Ovary (tissue), 10 donors: ENCODE results near the gene MS4A7. TPM values are rescaled to one million over a fixed set of nuclear protein-coding genes. Genes with fewer than 3 reads are reported as not detected.

Source experiments
- DNase-seq, 5 donors: peaks; one replicate each; pipeline ENCODE4 v3.0.0-alpha.2; 2019 to 2020
- H3K27ac ChIP-seq, 2 donors: fragments of 200-600 bp; one replicate each; pipeline versions ENCODE4 v1.5.1 to v1.8.0; 2019 to 2022
- H3K27me3 ChIP-seq: fragments of 200-600 bp; one replicate; pipeline ENCODE4 v1.8.0; 2022
- H3K36me3 ChIP-seq: fragments of 200-600 bp; sonication (generic); one replicate; pipeline ENCODE4 v1.5.1; 2019
- H3K4me1 ChIP-seq: one replicate; pipeline ENCODE4 v1.8.1; 2013; ENCODE audit warnings: mild to moderate bottlenecking, moderate library complexity; ENCODE audit not compliant: insufficient read depth
- H3K4me3 ChIP-seq: fragments of 200-600 bp; sonication (generic); one replicate; pipeline ENCODE4 v1.5.1; 2017
- H3K9me3 ChIP-seq, 2 donors: fragments of 200-600 bp in 1 of 2; sonication (generic) in 1 of 2; one replicate each; pipeline versions ENCODE4 v1.5.1 to v1.8.1; 2013 to 2019; ENCODE audit warnings: mild to moderate bottlenecking in 1 of 2, moderate library complexity in 1 of 2
- EP300 ChIP-seq: sonication (generic); formaldehyde crosslinking; IDR thresholded peaks from one replicate; pipeline ENCODE4 v1.6.1; 2017; ENCODE audit warnings: antibody characterized with exemption
- POLR2A ChIP-seq: fragments of 450-650 bp; IDR thresholded peaks from one replicate; pipeline ENCODE4 v1.6.1; 2017; ENCODE audit warnings: antibody characterized with exemption, mild to moderate bottlenecking, moderate library complexity
- WGBS, 3 donors: extraction: QIAGEN DNeasy Blood & Tissue Kit in 1 of 3; methylation state at CpG; one replicate each; pipeline versions ENCODE4 v1.1.5 to v1.1.7; 2013 to 2017; 5-methylcytosine and 5-hydroxymethylcytosine counted together
- intact Hi-C, 4 donors: fragments of 100-400 bp; cut with DNase I; formaldehyde crosslinking; loops; one replicate each; pipeline versions ENCODE4 v1.11.0 to v1.15.1; 2022 to 2023
- long read RNA-seq, 3 donors: library from polyadenylated mRNA in 2 of 3; unstranded in 2 of 3; transcript quantifications; one replicate each; pipeline ENCODE4 v2.0.0 and lab custom pipeline, GENCODE V29; 2021 to 2026
- polyA plus RNA-seq, 2 donors: library from polyadenylated mRNA; stranded (reverse); fragments of 200-250 nt in 1 of 2; fragments of 350-450 nt in 1 of 2; fragmentation: Illumina TruSeq in 1 of 2; extraction: RNeasy Lipid Tissue Mini Kit (QIAGEN cat#74804) in 1 of 2; gene quantifications; one replicate each; pipeline ENCODE4 v1.2.3, GENCODE V29; 2013 to 2014
- total RNA-seq, 7 donors: library from RNA; depleted of rRNA in 2 of 7; stranded (reverse); fragments of >200 nt in 2 of 7; fragmentation: NEBNext Ultra II Directional in 3 of 7; extraction: Animal tissue kit (Norgen Biotek cat#: 25700) in 3 of 7; gene quantifications; one replicate each; pipeline versions ENCODE4 v1.1.0 to v1.2.4, GENCODE V29; 2016 to 2023
- TF ChIP-seq, protein P1 (sequence below), 3 donors: fragments of 450-650 bp in 2 of 3; fragments of 200-600 bp in 1 of 3; IDR thresholded peaks; one replicate each; pipeline versions ENCODE4 v1.5.1 to v1.8.0; 2016 to 2022; ENCODE audit warnings: antibody characterized with exemption in 3 of 3, mild to moderate bottlenecking in 1 of 3
- donor health status: DM: no; HTN: no; CAD: no; lungs with moderate emphysema.
- donor health status: DM: no; HTN: no; CAD: no.
- donor health status: Bipolar disorder and iron deficiency.
- donor health status: DM: yes; HTN: yes; CAD: no.
- donor health status: DM: no; HTN: no; CAD: no.
- donor health status: DM: yes; HTN: yes; CAD: no.

MS4A7 gene, protein sequence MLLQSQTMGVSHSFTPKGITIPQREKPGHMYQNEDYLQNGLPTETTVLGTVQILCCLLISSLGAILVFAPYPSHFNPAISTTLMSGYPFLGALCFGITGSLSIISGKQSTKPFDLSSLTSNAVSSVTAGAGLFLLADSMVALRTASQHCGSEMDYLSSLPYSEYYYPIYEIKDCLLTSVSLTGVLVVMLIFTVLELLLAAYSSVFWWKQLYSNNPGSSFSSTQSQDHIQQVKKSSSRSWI
- total RNA-seq = 10 to 100 TPM in 5 of 7 donors, 1 to 10 TPM in 2; 5.9 to 30.1 (median 11.6) TPM
- polyA plus RNA-seq = 10 to 100 TPM in 1 of 2 donors, 1 to 10 TPM in 1; 5.4 to 38.2 TPM
- long read RNA-seq, donor 1, partial matches to known transcripts = 0 of 5 reads
- long read RNA-seq, donor 1, other reads (novel, unspliced or antisense) = 2 of 5 reads
- long read RNA-seq, donor 2, partial matches to known transcripts = 0 of 1 reads
- long read RNA-seq, donor 2, other reads (novel, unspliced or antisense) = 0 of 1 reads
- long read RNA-seq, donor 3, transcript MS4A7-202 (6 exons, 2,871 nt) = major isoform, 6 of 14 reads
- long read RNA-seq, donor 3, partial matches to known transcripts = 1 of 14 reads
- long read RNA-seq, donor 3, other reads (novel, unspliced or antisense) = 4 of 14 reads

DNA sequence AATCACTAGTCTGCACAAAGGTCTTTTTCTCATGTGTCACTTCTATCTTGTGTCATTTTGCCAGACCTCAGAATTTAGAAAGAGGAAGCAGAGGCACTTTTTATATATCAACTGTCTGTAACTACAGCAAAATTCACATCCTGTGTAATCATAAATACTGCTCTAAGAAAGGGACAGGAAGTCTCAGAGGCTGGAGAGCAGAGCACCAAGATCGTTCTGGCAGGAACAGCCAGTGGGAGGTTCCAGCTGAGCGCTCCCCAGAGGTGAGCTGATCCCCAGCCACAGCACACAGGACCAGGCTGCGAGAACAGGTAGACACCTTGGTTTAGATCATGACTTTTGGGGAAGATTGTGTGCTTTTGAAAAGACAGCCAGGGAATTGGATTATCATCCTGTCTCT, at the start of gene MS4A7:
Gene MS4A7 (plus strand): TSS at position 179 of the 400 bp plus-strand sequence. CDS start 4,610 bp downstream, outside the sequence.
- Histone ChIP-seq H3K9me3 (no peaks in the 10 kb centered on the region), H3K4me1 (no peaks in the 10 kb centered on the region), H3K27me3 (no peaks in the 10 kb centered on the region), H3K27ac (no peak within 1 kb of the TSS), H3K4me3 (no peak within 1 kb of the TSS), H3K36me3 (no peaks in the 10 kb centered on the region)
- intact Hi-C loops = no loop called here
- DNase-seq = no peak
- WGBS, 3 donors = 33 to 42% (median 36%) methylated on average over 3 of the region's 3 CpGs
- TF ChIP-seq, protein P1, sequence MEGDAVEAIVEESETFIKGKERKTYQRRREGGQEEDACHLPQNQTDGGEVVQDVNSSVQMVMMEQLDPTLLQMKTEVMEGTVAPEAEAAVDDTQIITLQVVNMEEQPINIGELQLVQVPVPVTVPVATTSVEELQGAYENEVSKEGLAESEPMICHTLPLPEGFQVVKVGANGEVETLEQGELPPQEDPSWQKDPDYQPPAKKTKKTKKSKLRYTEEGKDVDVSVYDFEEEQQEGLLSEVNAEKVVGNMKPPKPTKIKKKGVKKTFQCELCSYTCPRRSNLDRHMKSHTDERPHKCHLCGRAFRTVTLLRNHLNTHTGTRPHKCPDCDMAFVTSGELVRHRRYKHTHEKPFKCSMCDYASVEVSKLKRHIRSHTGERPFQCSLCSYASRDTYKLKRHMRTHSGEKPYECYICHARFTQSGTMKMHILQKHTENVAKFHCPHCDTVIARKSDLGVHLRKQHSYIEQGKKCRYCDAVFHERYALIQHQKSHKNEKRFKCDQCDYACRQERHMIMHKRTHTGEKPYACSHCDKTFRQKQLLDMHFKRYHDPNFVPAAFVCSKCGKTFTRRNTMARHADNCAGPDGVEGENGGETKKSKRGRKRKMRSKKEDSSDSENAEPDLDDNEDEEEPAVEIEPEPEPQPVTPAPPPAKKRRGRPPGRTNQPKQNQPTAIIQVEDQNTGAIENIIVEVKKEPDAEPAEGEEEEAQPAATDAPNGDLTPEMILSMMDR (IDR thresholded peaks at IDR 0.05) = no peak
- TF ChIP-seq POLR2A = no peak
- TF ChIP-seq EP300 = no peak

DNA sequence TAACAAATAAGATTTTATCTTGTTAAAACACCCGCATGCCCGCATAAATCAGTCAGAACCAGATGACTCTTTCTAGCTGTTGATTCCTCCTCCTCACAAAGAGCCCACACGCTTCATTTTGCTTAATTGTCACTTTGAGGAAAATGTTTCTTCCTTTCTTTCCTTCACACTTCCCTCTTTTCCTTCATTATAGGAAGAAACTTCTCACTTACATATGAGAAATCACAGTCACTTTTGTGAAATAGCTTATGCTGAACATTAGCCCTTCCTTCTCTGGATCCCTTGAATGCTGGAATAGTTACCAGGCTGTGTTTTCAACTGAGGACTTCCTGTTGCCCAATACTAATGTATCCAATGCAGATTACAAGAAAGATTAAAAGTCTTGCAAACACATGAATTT, 45.5 kb upstream of the MS4A7 start:
- WGBS, 3 donors = 30 to 45% (median 34%) methylated on average over 3 of the region's 3 CpGs

DNA sequence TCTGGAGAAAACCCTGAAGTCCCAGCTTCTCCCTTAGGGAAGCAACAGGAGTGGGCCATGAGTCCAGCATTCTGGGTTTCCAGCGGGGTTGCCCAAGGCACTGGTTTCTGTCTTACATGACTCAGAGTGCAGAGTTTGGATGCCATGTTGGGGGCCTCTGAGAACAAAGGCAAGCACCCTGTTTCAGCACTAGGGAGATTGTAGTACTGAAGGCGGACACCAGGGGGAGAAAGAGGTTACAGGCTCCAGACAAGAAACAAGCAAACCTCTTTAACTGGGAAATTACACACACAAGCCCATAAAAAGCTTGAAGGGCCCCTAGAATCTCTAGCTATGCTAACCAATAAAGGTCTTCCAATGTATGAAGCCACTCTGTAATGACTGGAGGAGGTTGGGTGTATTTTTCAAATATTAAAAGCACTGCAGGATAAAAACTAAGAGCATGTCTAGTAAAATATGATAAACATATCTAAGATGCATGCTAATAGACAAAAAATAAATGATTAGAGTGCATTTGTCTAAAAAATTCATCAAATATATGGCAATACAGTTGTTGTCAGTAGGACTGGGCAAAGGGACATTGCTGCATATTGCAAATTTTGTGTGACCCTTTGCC, 44.2 kb upstream of the MS4A7 start:
- Histone ChIP-seq H3K4me3 (no peak overlapping the region), H3K27ac (no peak overlapping the region), H3K36me3 (no peaks in the 10 kb centered on the region), H3K4me1 (no peaks in the 10 kb centered on the region), H3K27me3 (no peaks in the 10 kb centered on the region), H3K9me3 (no peaks in the 10 kb centered on the region)
- intact Hi-C loops = no loop called here
- 14 to 22% (median 21%) methylated on average over 2 of the region's 2 CpGs for WGBS, 3 donors
- no peak for TF ChIP-seq POLR2A
- TF ChIP-seq, protein P1 (IDR thresholded peaks at IDR 0.05) = no peak
- no peak for TF ChIP-seq EP300
- peak in 1 of 5 donors; percentile 30 for DNase-seq

More for the DNA sequence above, 45.5 kb upstream of the MS4A7 start:
- Histone ChIP-seq H3K4me1 (no peaks in the 10 kb centered on the region), H3K9me3 (no peaks in the 10 kb centered on the region), H3K27me3 (no peaks in the 10 kb centered on the region), H3K27ac (no peak overlapping the region), H3K4me3 (no peak overlapping the region), H3K36me3 (no peaks in the 10 kb centered on the region)
- intact Hi-C loops = no loop called here
- no peak for DNase-seq
- no peak for TF ChIP-seq EP300
- TF ChIP-seq, protein P1 (IDR thresholded peaks at IDR 0.05) = no peak
- no peak for TF ChIP-seq POLR2A

DNA sequence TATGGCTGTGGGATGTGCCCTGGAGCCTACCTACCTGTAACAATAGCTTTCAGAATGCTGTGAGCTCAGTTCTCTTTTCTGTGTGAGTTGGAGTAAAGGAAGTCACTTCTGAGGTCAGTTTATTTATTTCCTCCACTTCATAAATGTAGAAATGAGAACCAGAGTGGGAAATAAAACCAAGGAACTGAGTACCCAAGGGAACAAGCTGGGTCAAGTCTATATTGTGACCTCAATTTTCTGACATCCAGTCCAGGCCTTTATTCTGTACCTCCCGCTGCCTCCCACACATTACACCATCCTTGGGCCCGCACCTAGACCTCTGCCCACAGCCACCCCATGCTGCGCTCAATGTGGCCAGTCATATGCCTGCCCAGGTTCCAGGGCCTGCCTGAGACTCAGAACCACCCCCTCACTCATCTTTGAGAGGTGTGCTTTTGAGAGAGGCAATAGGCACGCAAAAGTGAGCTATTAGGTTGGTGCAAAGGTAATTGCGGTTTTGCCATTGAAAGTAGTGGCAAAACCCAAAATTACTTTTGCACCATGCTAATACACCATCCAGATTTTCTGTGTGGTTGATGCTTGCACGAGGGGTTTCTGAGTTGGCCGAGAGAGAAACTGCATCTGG, 41.5 kb upstream of the MS4A7 start:
- intact Hi-C loops = no loop called here
- DNase-seq = no peak

More for the DNA sequence above, 41.5 kb upstream of the MS4A7 start:
- TF ChIP-seq, protein P1 (IDR thresholded peaks at IDR 0.05) = no peak
- TF ChIP-seq POLR2A = no peak
- TF ChIP-seq EP300 = no peak
- no peak overlapping the region for H3K27ac ChIP-seq
- WGBS, 3 donors = 89 to 91% (median 90%) methylated on average over 7 of the region's 7 CpGs
- no peaks in the 10 kb centered on the region for H3K9me3 ChIP-seq
- no peaks in the 10 kb centered on the region for H3K4me1 ChIP-seq
- no peak overlapping the region for H3K4me3 ChIP-seq
- no peaks in the 10 kb centered on the region for H3K27me3 ChIP-seq
- H3K36me3 ChIP-seq = no peaks in the 10 kb centered on the region
